T47D (cell line): ENCODE measurements around the gene TUBB4B.

ENCODE experiments used
- DNase-seq, 2 experiments: peaks; one replicate each; pipeline versions ENCODE4 v3.0.0 to v3.0.0-alpha.2; 2011 to 2012; ENCODE audit warnings: low read depth in 1 of 2, low spot score in 1 of 2
- JUND ChIP-seq: IDR thresholded peaks from 2 replicates; pipeline ENCODE4 v1.6.1; 2012; ENCODE audit warnings: low read depth
- in situ Hi-C: cut with HindIII; loops from 2 replicates; pipeline ENCODE4 v1.10.0; 2016; ENCODE audit warnings: low sequenced_read_pairs, low pct_unique_long_range_greater_than_20kb

Gene TUBB4B

GRCh38 chr9:137223078-137223970, 17.8 kb upstream of the TUBB4B start:
- peak; percentile 99 to 100 for DNase-seq
- TF ChIP-seq JUND, result no peak; the same call in none of the 2 replicates
- in situ Hi-C loops, result no loop called here

- in situ Hi-C loops, result no loop called here
- DNase-seq, result peak in 1 of 2 experiments; percentile 54
- TF ChIP-seq JUND, result no peak
These were observed 16.0 kb upstream of the TUBB4B start, which contains the start of gene CYSRT1 for GRCh38 chr9:137224830-137225694. TSS of gene CYSRT1 (plus strand) at chr9:137225174. CDS start at chr9:137225622, 448 bp downstream.

- in situ Hi-C loops, result no loop called here
- DNase-seq, result no peak
- TF ChIP-seq JUND, result no peak
These were observed 15.3 kb upstream of the TUBB4B start for GRCh38 chr9:137225699-137226331.

GRCh38 chr9:137226338-137227053, 14.6 kb upstream of the TUBB4B start:
- in situ Hi-C loops, result no loop called here
- peak in 1 of 2 experiments; percentile 81 for DNase-seq
- no peak for TF ChIP-seq JUND

- no peak for TF ChIP-seq JUND
- peak; percentile 93 to 94 for DNase-seq
- in situ Hi-C loops, result no loop called here
These were observed 13.8 kb upstream of the TUBB4B start, which contains the start of gene RNF224 for GRCh38 chr9:137227054-137227852. TSS of gene RNF224 (plus strand) at chr9:137227502. CDS start at chr9:137228336, 834 bp downstream.

GRCh38 chr9:137227853-137228505, 13.1 kb upstream of the TUBB4B start:
- no peak for DNase-seq
- no peak for TF ChIP-seq JUND
- in situ Hi-C loops, result no loop called here

DNA sequence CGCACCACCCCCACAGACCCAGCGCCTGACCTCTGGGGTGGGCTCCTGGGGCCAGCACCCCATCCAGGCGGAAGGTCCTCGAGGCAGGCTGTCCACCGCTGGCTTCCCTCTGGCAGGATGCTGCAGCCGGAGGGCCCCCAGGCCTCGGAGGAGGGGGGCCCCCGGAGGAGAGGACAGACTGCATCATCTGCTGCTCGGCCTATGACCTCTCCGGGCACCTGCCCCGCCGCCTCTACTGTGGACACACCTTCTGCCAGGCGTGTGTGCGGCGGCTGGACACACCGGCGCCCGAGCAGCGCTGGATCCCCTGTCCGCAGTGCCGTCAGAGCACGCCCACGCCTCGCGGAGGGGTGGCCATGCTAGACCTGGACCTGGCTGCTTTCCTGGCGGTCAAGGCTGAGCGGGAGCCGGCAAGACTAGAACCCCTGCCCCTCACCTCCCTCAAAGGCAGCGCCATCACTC, 12.6 kb upstream of the TUBB4B start:
- TF ChIP-seq JUND, result no peak
- DNase-seq, result no peak
- in situ Hi-C loops, result no loop called here

GRCh38 chr9:137228968-137229896, 11.9 kb upstream of the TUBB4B start:
- in situ Hi-C loops, result no loop called here
- no peak for DNase-seq
- no peak for TF ChIP-seq JUND

GRCh38 chr9:137229903-137230704, 11.0 kb upstream of the TUBB4B start:
- no peak for DNase-seq
- in situ Hi-C loops, result no loop called here
- no peak for TF ChIP-seq JUND
